SK-N-SH treated with all-trans-retinoic acid at 6 μM for 48 hours (cell line): ENCODE results near the gene TNFRSF8.

Experiments
- ARNTL ChIP-seq: fragments of 450-650 bp; formaldehyde crosslinking; IDR thresholded peaks from 2 replicates; pipeline ENCODE4 v1.5.0; 2020; ENCODE audit warnings: low read depth, mild to moderate bottlenecking, moderate library complexity, borderline replicate concordance
- CREB5 ChIP-seq: fragments of 250-450 bp; sonication (Bioruptor Pico); IDR thresholded peaks from 2 replicates; pipeline ENCODE4 v1.5.1; 2020; ENCODE audit warnings: low read depth, mild to moderate bottlenecking, moderate library complexity
- OSR1 ChIP-seq: fragments of 250-450 bp; sonication (Bioruptor Pico); IDR thresholded peaks from 2 replicates; pipeline ENCODE4 v1.8.0; 2022; ENCODE audit warnings: moderate library complexity, mild to moderate bottlenecking, inconsistent platforms
- ZFP30 ChIP-seq: fragments of 450-650 bp; formaldehyde crosslinking; IDR thresholded peaks from 2 replicates; pipeline ENCODE4 v1.5.0; 2022; ENCODE audit warnings: mild to moderate bottlenecking, moderate library complexity
- ZNF8 ChIP-seq: fragments of 450-650 bp; formaldehyde crosslinking; IDR thresholded peaks from 2 replicates; pipeline ENCODE4 v1.5.0; 2020; ENCODE audit warnings: mild to moderate bottlenecking, moderate library complexity

- TF ChIP-seq ARNTL (CRISPR knock-in tag) (no peak), ZNF8 (CRISPR knock-in tag) (no peak), CREB5 (no peak), OSR1 (CRISPR knock-in tag) (no peak), ZFP30 (CRISPR knock-in tag) (no peak)
Observed at GRCh38 chr1:12081648-12082396, 18.7 kb downstream of the TNFRSF8 start.
